Panc1 (cell line): Measurements from ENCODE around the gene KRTAP2-1. TPM values are rescaled to one million over a fixed set of nuclear protein-coding genes. Genes with fewer than 3 reads are reported as not detected.

Experiments
- ATAC-seq: fragments of 200-7000 bp; cut with Tn5 transposase; 2 replicates; pipeline ENCODE4 v1.9.1; 2020; ENCODE audit warnings: mild to moderate bottlenecking, moderate library complexity
- BruUV-seq: library from RNA; stranded (reverse); fragments of 400-500 nt; replicated peaks from 2 replicates; lab custom pipeline; 2021; lab: Mats Ljungman, UMichigan
- CTCF ChIA-PET: fragments of 300-600 bp; sonication (Branson Sonifier 250); formaldehyde crosslinking; loops from one replicate; lab custom pipeline; 2022; ENCODE audit warnings: antibody characterized with exemption; lab: Charles Lee
- POLR2A ChIA-PET: fragments of 300-600 bp; sonication (Branson Sonifier 250); formaldehyde crosslinking; loops from one replicate; lab custom pipeline; 2022; ENCODE audit warnings: antibody characterized with exemption; lab: Charles Lee
- DNase-seq: peaks from one replicate; pipeline ENCODE4 v3.0.0-alpha.2; 2010; ENCODE audit warnings: low read depth, low spot score
- H3K27ac ChIP-seq: 2 replicates; pipeline ENCODE4 v1.5.1; 2011; ENCODE audit warnings: mild to moderate bottlenecking, low read length, inconsistent platforms
- H3K27me3 ChIP-seq: fragments of 200-500 bp; sonication (Bioruptor generic); 2 replicates; pipeline ENCODE4 v1.6.0; 2014; ENCODE audit warnings: low read length, inconsistent platforms; ENCODE audit not compliant: control insufficient read depth, insufficient read depth
- H3K36me3 ChIP-seq: fragments of 200-500 bp; sonication (Bioruptor generic); 2 replicates; pipeline ENCODE4 v1.5.1; 2014; ENCODE audit warnings: inconsistent platforms, mild to moderate bottlenecking, low read length, moderate library complexity; ENCODE audit not compliant: control insufficient read depth, insufficient read depth
- H3K4me1 ChIP-seq: 2 replicates; pipeline ENCODE4 v1.5.1; 2011; ENCODE audit warnings: inconsistent platforms, mild to moderate bottlenecking, low read length, moderate library complexity; ENCODE audit not compliant: control insufficient read depth, insufficient read depth
- H3K4me3 ChIP-seq, 2 experiments: 2 replicates each; pipeline ENCODE4 v1.5.1; 2011 to 2012; ENCODE audit warnings: low read depth in 2 of 2, low read length in 2 of 2, mild to moderate bottlenecking in 2 of 2, inconsistent platforms in 1 of 2, moderate library complexity in 1 of 2
- H3K9me3 ChIP-seq: fragments of 200-500 bp; sonication (Bioruptor generic); 2 replicates; pipeline ENCODE4 v1.5.1; 2014; ENCODE audit warnings: low read depth, mild to moderate bottlenecking, inconsistent platforms, low read length, moderate library complexity; ENCODE audit not compliant: control insufficient read depth, insufficient read depth
- CTCF ChIP-seq: fragments of 450-650 bp; IDR thresholded peaks from 2 replicates; pipeline ENCODE4 v1.5.1; 2017; ENCODE audit warnings: mild to moderate bottlenecking
- POLR2AphosphoS5 ChIP-seq: IDR thresholded peaks from 2 replicates; pipeline ENCODE4 v1.6.1; 2012; ENCODE audit warnings: mild to moderate bottlenecking, low read depth, low read length, moderate library complexity
- SIN3A ChIP-seq: IDR thresholded peaks from 2 replicates; pipeline ENCODE4 v1.6.1; 2012; ENCODE audit warnings: low read depth, mild to moderate bottlenecking, low read length, moderate library complexity, borderline replicate concordance; ENCODE audit not compliant: insufficient read depth
- TCF7L2 ChIP-seq: IDR thresholded peaks from 2 replicates; pipeline ENCODE4 v1.6.1; 2011; ENCODE audit warnings: mild to moderate bottlenecking, low read depth, low read length, inconsistent platforms
- in situ Hi-C: cut with HindIII; loops from 2 replicates; pipeline ENCODE4 v1.10.0; 2016; ENCODE audit warnings: low sequenced_read_pairs, low pct_unique_long_range_greater_than_20kb
- intact Hi-C: fragments of 100-400 bp; cut with micrococcal nuclease; formaldehyde crosslinking; loops from one replicate; pipeline ENCODE4 v1.10.0; 2022; ENCODE audit not compliant: unreplicated experiment
- total RNA-seq: library from RNA; stranded (reverse); gene quantifications from one replicate; pipeline ENCODE4 v1.2.1, GENCODE V29; 2021; ENCODE audit not compliant: unreplicated experiment
- TF ChIP-seq, protein P1 (sequence below), 2 experiments: IDR thresholded peaks; 2 replicates each; pipeline ENCODE4 v1.6.1; 2011 to 2012; ENCODE audit warnings: low read depth in 2 of 2, control low read depth in 1 of 2, low read length in 1 of 2, mild to moderate bottlenecking in 1 of 2, moderate library complexity in 1 of 2; ENCODE audit not compliant: insufficient read depth in 1 of 2

Gene KRTAP2-1
- total RNA-seq, 1 experiment from 2014 or later = not detected

DNA sequence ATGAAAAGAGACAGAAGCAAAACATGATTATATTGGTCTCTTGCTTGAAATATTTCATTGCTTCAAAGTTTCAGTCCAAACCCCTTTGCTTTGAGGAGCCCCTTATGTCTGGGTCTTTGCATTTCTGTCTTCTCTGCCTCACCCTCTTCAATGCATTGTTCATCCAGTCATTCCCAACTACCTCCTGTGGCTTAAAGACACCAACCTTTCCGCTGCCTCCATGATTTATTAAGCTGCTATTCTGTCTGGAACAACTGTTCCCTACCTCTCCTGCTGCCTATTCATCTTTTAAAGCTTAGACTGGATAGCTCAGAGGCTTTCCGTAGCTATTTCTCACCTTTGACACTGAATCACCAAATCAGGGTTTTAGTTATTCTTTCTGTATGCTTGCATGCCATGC, 49.8 kb downstream of the KRTAP2-1 start:
- H3K4me1 ChIP-seq = no peaks in the 10 kb centered on the region
- POLR2A ChIA-PET = no interaction called here
- H3K4me3 ChIP-seq = no peak overlapping the region
- H3K9me3 ChIP-seq = no peaks in the 10 kb centered on the region
- BruUV-seq = no TSS peak
- CTCF ChIA-PET = interaction anchor here (0.6 kb wide), 1 partner anchor 149 kb away, joined by 12 read pairs; no protein-coding TSS in a partner anchor
- H3K27ac ChIP-seq = no peak overlapping the region
- intact Hi-C loops = no loop called here
- no peak for ATAC-seq
- TF ChIP-seq POLR2AphosphoS5 = no peak
- TF ChIP-seq, protein P1, sequence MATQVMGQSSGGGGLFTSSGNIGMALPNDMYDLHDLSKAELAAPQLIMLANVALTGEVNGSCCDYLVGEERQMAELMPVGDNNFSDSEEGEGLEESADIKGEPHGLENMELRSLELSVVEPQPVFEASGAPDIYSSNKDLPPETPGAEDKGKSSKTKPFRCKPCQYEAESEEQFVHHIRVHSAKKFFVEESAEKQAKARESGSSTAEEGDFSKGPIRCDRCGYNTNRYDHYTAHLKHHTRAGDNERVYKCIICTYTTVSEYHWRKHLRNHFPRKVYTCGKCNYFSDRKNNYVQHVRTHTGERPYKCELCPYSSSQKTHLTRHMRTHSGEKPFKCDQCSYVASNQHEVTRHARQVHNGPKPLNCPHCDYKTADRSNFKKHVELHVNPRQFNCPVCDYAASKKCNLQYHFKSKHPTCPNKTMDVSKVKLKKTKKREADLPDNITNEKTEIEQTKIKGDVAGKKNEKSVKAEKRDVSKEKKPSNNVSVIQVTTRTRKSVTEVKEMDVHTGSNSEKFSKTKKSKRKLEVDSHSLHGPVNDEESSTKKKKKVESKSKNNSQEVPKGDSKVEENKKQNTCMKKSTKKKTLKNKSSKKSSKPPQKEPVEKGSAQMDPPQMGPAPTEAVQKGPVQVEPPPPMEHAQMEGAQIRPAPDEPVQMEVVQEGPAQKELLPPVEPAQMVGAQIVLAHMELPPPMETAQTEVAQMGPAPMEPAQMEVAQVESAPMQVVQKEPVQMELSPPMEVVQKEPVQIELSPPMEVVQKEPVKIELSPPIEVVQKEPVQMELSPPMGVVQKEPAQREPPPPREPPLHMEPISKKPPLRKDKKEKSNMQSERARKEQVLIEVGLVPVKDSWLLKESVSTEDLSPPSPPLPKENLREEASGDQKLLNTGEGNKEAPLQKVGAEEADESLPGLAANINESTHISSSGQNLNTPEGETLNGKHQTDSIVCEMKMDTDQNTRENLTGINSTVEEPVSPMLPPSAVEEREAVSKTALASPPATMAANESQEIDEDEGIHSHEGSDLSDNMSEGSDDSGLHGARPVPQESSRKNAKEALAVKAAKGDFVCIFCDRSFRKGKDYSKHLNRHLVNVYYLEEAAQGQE (IDR thresholded peaks at IDR 0.05; ENCODE audit: insufficient read depth in 1 of 2, low read depth in 2 of 2, low read length in 1 of 2) = no peak
- no peak for TF ChIP-seq SIN3A
- no peak for TF ChIP-seq TCF7L2
- no peak for TF ChIP-seq CTCF
- in situ Hi-C loops = no loop called here
- H3K27me3 ChIP-seq = peaks cover 22% of the 10 kb centered on the region
- DNase-seq = no peak
- H3K36me3 ChIP-seq = no peaks in the 10 kb centered on the region

GRCh38 chr17:40996829-40997228, 50.3 kb downstream of the KRTAP2-1 start:
- DNase-seq = no peak
- no peak for TF ChIP-seq CTCF
- TF ChIP-seq, protein P1 (IDR thresholded peaks at IDR 0.05; ENCODE audit: insufficient read depth in 1 of 2, low read depth in 2 of 2, low read length in 1 of 2) = no peak
- no peak for TF ChIP-seq TCF7L2
- no peak for TF ChIP-seq POLR2AphosphoS5
- no peak for TF ChIP-seq SIN3A
- in situ Hi-C loops = no loop called here
- POLR2A ChIA-PET = no interaction called here
- BruUV-seq = no TSS peak
- intact Hi-C loops = no loop called here
- no peak overlapping the region for H3K27ac ChIP-seq
- CTCF ChIA-PET = interaction anchor here (0.6 kb wide), 1 partner anchor 149 kb away, joined by 12 read pairs; no protein-coding TSS in a partner anchor
- ATAC-seq = no peak
- no peak overlapping the region for H3K4me3 ChIP-seq
- H3K4me1 ChIP-seq = no peaks in the 10 kb centered on the region
- peaks cover 21% of the 10 kb centered on the region for H3K27me3 ChIP-seq
- H3K36me3 ChIP-seq = no peaks in the 10 kb centered on the region
- no peaks in the 10 kb centered on the region for H3K9me3 ChIP-seq
